HCT116 (cell line): ENCODE results near the gene POLR3GL.

Source experiments
- CTCF ChIP-seq, 3 experiments: fragments of 200-600 bp in 1 of 3; sonication (generic) in 1 of 3; IDR thresholded peaks in 2 of 3; conservative IDR thresholded peaks in 1 of 3; 2 replicates each; pipeline ENCODE4 v1.5.1; 2012 to 2017; ENCODE audit warnings: low read depth in 2 of 3, low read length in 2 of 3, antibody characterized with exemption in 1 of 3, borderline replicate concordance in 1 of 3, control low read depth in 1 of 3, mild to moderate bottlenecking in 1 of 3, mixed read lengths in 1 of 3, mixed run types in 1 of 3, moderate library complexity in 1 of 3; ENCODE audit not compliant: insufficient read depth in 1 of 3
- JUND ChIP-seq: IDR thresholded peaks from 2 replicates; pipeline ENCODE4 v1.6.1; 2012

GRCh38 chr1:145963265-145964019 is 1.0 kb upstream of the POLR3GL start:
- no peak for TF ChIP-seq CTCF (IDR thresholded peaks at IDR 0.05 in 2 of 3, conservative IDR thresholded peaks at IDR 0.05 in 1 of 3; ENCODE audit: borderline replicate concordance in 1 of 3, insufficient read depth in 1 of 3, low read depth in 2 of 3, low read length in 2 of 3)
- TF ChIP-seq JUND, result 0 out of 2 replicates have a peak, but pooled peaks have one; percentile 4
